ENCODE results near the gene DPPA5. TPM values are rescaled to one million over a fixed set of nuclear protein-coding genes. Genes with fewer than 3 reads are reported as not detected.
"Not testable (repeated sequence)": the region's sequence is repeated elsewhere in the genome, so short reads cannot be mapped to it uniquely, and the experiment has no call there.

Gene DPPA5
- total RNA-seq, 1 donor from 2014 or later = not detected

DNA sequence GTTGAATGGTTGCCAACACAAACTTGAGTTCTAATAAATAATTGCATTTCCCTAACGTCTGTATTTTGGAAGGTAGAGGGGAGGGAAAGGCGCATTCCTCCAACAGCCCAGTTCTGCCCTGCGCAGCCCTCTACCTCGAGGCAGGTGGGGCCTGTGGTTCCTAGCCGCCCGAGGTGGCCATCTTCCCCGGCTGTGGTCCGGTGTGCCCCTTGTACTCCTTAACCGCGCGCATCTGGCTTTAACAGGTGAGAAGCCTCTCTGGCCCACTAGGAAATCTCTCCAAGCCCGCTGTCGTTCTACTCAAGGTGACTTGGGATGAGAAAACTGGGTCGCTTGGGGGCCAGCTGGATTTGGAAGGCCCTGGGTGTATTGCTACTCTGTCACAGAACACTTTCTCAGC, 10.0 kb upstream of the DPPA5 start:
- DNase-seq (ENCODE audit: low spot score) = no peak

DNA sequence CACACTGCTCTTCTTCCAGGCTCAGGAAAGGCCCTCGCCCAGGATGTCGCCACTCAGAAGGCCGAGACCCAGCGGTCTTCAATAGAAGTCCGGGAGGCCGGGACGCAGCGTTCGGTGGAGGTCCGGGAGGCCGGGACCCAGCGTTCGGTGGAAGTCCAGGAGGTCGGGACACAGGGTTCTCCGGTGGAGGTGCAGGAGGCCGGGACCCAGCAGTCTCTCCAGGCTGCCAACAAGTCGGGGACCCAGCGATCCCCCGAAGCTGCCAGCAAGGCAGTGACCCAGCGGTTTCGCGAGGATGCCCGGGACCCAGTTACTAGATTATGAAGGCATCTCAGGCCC, 9.4 kb upstream of the DPPA5 start:
- no peak for DNase-seq (ENCODE audit: low spot score)

DNA sequence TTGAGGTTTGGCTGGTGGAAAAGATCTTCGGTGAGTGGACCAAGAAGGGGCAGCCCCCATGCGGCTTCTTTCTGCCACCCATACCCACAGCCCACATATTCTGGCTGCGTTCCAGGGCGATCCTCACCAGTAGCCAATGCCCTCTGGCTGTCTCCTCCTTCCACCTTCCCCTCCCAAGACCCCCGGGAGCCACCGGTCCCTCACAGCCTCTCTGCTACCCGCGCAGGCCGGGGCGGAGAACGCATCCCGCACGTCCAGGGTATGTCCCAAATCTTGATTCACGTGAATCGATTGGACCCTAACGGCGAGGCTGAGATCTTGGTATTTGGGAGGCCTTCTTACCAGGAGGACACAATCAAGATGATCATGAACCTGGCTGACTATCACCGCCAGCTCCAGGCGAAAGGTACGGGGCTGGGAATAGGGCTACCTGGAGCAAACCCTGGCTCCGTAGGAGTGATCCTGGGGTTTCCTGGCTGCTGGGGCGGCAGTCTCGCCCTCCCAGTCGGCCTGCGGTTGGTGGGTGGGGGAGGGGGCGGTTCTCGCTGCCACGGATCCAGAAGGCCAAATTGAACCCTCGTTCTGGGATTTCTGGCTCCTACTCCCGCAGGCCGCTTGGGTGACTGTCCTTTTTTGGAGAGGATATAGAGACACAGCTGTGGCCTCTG, 8.9 kb upstream of the DPPA5 start:
- no peak for DNase-seq (ENCODE audit: low spot score)

DNA sequence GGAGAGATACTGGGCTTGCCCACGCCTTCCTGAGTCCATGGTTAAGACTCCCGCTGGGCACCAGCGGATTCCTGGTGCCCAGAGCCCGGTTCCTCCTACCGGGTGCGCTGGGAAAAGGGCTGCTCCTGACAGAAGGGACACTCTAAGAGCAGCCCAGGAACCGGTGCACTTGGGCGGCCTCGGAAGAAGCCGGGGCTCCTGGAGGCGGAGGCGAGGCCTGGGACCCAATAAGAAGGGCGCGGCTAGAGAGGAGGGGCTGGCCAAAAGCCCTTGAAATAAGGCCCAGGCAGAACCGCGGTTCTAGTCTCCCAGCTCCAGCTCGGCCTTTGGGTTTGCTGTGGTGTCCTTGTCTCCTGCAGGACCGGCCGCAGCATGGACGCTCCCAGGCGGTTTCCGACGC, 8.3 kb upstream of the DPPA5 start, which contains the start of gene KHDC3L:
TSS of gene KHDC3L (plus strand) at position 301 of the 400 bp plus-strand sequence. CDS start at position 373, 72 bp downstream.
- no peak for DNase-seq (ENCODE audit: low spot score)

DNA sequence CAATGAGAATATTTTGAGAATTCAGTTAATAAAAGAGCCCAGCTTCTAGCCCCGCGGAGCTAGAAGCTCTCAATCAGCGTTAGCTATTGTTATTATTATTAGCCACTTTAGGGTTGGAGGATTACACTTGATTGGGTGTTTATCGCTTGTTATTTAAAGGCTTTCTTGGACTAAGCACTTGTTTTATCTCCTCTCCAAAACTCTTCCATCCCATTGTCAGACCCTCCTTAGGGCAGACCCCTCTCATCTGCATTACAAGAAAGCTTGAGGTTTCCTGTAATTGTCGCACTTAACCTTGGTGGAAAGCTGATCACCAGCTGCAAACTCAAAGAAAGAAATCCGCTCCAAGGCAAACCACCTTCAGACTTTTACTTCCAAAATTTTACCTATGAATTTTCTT, 4.8 kb downstream of the DPPA5 start:
- no peak for DNase-seq (ENCODE audit: low spot score)

DNA sequence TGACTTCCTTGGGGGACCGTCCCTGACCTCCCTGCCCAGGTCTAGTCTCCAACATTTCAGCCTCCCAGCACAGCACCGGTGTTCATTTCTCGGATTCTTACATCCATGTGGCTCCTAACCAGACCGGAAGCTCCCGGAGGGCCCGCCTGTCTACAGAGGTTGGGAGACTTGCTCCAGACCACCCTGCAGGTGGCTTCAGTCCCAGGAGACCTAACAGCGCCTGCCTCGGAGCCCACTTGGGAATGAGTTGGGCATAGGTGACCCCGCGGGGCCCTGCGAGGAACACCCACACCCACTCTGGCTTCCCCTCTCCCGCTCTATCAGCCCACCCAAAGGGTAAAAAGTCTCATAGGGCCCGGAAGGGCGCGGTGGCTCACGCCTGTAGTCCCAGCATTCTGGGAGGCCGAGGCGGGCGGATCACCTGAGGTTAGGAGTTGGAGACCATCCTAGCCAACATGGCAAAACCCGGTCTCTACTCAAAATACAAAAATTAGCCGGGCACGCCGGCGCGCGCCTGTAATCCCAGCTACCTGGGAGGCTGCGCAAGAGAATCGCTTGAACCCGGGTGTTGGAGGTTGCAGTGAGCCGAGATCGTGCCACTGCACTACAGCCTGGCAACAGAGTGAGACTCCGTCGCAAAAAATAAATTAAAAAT, 5.4 kb downstream of the DPPA5 start:
- DNase-seq (ENCODE audit: low spot score) = no peak

DNA sequence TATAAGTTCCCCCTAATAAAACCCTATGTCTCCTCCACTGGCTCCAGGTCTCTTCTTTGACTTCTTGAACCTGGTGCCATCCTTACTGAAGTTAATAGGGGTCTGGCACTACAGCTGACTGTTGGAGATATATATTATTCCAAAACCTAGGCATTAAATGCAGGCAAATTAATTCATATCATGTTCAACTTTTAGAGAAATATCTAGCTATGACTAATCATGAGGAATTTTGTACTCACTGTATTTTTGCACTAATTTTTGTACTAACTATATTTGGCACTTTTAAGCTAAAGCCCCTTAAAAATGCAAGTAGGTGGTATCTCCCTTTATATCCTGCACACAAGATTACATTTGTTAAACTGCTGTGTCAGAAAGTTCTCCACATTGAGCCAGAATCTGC, 10.9 kb downstream of the DPPA5 start:
- no peak for DNase-seq (ENCODE audit: low spot score)

DNA sequence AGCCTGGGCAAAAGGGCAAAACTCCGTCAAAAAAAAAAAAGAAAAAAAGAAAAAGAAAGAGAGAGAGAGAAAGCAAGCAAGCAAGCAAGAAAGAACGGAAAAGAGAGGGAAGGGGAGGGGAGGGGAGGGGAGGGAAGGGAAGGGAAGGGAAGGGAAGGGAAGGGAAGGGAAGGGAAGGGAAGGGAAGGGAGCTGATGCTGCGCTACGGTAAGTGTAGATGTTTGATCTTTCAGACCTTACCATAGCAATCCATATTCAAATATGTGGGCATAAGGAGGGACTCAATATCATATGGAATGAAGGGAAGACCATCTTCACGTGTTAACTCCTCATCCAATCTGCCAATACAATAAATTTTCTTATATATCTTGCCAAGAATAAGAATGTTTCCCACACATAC, 11.9 kb downstream of the DPPA5 start:
- DNase-seq (ENCODE audit: low spot score) = no peak

DNA sequence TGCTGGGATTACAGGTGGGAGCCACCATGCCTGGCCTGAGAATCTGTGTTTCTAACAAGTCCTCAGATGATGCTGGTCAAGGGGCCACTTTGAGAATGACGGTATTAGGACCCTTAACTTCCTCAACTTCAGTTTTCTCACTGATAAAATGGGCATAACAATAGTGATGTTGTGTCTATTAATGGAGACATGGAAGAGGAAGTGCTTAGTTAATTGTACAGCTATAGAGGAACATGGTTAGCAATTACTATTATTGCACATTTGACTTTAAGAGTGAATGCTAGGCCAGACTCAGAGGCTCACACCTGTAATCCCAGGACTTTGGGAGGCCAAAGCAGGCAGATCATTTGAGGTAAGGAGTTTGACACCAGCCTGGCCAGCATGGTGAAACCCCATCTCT, 12.7 kb downstream of the DPPA5 start:
- no peak for DNase-seq (ENCODE audit: low spot score)

DNA sequence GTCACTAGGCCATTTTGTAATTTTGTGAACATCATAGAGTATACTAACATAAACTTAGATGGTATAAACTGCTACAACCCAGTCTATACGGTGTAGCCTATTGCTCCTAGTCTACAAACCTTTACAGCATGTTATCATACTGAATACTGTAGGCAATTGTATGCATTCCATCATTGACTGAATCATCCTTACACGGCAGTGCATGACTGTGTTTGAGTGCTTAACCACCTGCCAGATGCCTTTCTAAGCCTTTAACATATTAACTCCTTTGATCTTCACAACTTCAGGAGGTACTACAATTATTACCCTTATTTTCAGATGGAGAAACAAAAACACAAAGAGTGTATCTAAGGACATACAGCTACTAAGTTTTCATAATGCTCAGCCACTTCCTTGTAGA, 14.0 kb downstream of the DPPA5 start:
- DNase-seq (ENCODE audit: low spot score) = no peak

DNA sequence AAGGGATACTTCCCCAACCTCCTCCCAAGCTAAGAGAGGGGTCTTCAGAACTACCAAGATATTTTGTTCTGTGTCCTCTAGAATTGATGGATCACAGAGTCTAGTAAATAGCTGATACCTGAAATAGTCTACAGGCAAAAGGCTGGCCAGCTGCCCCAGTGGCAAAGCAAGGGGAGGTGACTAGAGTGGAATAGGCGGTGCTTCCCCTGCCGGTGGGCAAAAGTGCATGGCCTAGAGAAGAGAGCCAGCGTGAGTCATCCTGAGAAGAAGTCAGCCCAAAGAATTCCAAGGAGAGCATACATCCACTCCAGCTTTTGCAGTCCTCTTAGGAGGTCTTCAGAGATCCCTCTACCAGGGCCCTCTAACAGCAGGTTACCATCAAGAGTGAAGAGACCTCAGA, 14.7 kb downstream of the DPPA5 start:
- no peak for DNase-seq (ENCODE audit: low spot score)

DNA sequence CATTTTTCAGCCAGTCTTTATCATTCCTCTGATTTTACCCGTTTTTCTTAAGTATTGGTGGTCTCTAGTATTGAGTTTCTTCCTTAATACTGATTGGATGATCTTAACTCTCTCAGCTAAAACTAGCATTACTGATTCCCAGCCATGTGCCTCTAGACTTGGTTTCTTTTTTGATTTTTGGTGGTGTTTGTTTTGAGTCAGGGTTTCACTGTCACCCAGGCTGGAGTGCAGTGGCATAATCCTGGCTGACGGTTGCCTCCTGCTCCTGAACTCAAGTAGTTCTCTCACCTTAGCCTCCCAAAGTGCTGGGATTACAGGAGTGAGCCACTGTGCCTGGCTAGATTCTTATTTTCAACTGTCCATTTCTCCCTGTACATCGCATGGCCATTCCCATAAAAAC, 24.9 kb downstream of the DPPA5 start:
- no peak for DNase-seq (ENCODE audit: low spot score)

DNA sequence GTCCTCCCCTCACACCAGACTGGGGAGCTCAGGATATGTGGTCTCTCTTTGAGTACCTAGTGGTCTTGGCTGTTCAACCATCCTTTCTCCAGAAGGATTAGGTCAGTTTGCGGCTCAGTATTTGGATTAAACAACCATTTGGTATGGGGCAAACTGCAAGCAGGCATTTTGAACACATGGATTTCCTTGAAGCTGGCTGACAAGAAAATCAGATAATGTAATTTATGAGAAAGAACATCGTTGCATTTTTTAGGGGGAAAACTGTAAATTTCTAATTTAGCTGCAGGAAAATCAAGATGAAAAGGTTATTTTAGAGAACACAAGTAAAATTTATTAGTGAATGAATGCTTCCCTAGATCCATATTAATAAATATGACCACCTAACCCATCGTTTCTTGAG, 25.3 kb downstream of the DPPA5 start:
- DNase-seq (ENCODE audit: low spot score) = no peak

DNA sequence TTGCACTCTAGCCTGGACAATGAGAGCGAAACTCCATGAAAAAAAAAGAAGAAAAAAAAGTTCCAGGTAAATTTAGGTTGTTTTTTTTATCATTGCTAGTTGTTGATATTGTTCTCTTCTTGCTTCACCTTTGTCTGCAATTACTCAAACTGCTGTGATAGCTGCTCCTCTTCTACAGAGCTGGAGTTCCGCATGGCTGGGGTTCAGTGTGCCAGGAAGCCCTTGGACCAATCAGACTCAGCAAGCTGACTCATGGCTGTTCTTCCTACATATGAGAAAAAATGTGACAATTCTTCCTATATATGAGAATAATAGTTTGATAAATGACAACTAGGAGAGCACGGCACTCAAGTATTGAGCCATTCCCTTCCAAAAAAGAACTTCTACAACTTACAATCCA, 28.4 kb downstream of the DPPA5 start:
- DNase-seq (ENCODE audit: low spot score) = no peak

DNA sequence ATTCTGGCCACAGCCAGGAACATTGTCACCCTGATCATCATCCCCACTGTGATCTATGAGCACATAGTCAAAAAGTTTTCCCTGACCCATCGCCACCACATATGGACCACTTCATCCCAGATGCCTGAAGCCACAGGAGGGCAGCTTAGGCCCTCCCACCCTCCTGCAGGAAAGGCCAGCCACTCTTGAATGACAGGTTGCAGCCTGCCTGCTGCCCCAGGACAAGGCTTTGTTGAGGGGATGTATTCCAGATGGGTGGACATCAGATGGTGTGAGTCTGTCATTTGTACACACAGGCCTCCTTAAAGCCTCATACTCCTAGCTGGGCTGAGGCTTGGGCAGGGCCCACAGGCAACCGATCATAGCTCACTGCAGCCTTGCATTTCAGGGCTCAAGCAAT, 30.8 kb downstream of the DPPA5 start:
- DNase-seq (ENCODE audit: low spot score) = no peak

DNA sequence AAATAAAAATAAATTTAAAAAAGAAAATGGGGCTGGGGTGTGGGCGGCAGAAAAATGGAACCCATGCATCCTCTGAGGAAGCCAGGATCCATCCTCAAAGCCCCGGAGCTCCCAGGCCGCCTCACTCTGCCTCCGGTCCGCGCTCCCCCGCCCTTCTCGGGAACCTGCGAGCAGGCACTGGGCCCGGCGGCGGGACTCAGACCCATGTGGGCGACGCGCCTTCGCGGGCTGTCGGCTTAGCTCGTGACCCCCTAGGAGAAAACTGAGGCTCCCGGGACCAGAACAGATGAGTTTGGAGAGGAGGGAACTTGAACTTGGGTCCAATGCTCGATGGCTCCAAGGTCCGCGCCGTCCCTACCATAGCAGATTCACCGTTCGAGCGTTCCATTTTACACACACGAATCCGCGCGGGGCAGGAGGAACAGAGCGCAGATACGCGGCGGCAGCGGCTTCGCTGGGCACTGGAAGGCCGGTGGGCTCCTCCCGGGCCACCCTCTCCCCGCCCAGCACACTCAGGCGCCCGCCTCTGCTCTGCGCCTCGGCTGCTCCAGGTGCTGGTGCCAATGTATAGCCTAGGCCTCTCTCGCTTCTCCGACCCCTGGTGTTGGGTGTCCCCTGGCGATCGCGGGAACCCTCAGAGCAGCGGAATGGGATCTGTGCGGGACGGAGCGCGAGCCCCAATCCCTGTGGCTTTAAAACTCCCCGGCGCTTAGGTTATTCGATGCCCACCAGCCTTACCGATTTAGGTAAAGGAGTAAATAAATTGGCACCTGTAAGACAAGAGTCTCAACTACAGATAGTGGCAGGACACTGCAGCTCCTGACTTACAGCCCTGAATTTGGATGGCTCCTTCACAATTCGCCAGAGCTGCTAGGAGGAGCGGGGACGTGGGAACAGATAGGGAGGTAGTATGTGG, 39.2 kb downstream of the DPPA5 start:
- DNase-seq (ENCODE audit: low spot score) = no peak

DNA sequence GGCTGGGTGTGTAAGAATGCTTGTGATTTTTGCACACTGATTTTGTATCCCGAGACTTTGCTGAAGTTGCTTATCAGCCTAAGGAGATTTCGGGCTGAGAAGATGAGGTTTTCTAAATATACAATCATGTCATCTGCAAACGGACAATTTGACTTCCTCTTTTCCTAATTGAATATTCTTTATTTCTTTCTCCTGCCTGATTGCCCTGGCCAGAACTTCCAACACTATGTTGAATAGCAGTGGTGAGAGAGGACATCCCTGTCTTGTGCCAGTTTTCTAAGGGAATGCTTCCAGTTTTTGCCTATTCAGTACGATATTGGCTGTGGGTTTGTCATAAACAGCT, 43.6 kb downstream of the DPPA5 start:
- not testable (repeated sequence) for DNase-seq (ENCODE audit: low spot score)

DNA sequence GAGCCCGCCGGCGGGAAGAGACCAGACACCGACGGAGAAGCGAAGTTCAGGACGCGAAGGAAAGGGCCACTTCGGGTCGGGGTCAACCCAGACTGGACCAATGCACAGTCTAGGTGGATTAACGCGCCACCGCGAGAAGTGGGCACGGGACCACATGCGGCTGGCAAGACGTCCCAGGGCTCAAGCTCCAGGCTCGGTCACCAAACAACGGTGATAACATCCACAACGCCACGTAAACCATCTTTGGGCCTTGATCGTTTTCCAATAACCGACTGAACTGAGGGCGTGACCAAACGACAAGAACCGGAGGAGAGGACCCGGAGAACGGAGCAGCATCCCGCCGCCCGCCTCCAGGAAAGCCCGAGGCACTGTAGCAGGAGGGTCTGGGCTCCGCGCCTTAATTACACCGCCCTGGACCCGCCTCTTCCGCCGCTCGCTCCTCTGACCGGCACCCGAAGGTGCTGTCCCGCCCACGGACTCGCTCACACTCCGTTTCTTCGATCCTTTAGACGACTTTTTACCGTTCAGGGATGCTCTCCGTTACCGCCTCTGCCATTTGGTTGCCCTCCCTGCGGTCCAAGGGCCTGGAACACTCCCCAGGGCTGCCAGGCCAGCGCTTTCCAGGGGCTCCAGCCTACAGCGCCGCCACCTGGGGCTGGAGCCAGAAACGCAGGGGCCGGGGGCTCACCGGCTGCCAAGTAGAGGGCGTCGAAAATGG, 44.1 kb downstream of the DPPA5 start:
- DNase-seq (ENCODE audit: low spot score) = peak; percentile 45

DNA sequence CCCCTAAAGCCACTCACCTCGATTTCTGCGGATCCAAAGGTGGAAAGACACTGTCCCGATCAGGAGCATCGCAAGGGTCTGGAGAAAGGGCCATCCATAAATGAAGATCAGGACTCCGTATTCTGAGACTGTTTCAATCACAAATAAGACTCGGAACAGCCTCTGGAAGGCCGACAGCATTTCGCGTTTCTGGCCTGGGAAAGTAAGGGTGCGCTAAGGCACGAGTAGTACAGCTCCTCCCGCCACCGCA, 44.6 kb downstream of the DPPA5 start:
- DNase-seq (ENCODE audit: low spot score) = no peak

DNA sequence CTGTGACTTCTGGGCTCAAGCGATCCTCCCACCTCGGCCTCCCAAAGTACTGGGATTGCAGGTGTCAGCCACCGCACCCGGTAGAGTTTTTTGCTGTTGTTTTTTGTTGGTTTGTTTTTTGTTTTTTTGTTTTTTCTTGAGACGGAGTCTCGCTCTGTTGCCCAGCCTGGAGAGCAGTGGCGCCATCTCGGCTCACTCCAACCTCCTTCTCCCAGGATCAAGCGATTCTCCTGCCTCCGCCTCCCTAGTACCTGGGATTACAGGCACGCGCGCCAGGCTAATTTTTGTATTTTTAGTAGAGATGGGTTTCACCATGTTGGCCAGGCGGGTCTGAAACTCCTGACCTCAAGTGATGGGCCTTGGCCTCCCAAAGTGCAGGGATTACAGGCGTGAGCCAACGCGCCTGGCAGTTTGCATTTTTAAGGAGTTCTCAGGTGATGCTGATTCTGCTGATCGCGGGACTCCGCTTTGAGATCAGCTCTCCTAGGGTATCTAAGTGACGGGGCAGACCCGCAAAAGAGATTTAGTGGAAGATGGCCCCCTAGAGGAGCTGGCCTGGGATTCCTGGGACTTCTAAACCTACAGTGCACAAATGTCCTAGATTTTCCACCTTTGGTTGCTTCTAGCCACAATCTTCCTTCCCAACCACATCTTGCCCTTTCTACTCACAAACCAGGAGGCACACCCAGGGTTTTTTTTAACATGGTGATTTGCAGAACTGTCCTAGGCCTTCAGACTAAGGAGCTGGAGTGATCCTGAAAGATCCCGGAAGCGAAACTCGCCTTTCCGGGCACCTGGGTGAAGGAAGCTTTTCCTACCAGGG, 45.2 kb downstream of the DPPA5 start:
- no peak for DNase-seq (ENCODE audit: low spot score)

DNA sequence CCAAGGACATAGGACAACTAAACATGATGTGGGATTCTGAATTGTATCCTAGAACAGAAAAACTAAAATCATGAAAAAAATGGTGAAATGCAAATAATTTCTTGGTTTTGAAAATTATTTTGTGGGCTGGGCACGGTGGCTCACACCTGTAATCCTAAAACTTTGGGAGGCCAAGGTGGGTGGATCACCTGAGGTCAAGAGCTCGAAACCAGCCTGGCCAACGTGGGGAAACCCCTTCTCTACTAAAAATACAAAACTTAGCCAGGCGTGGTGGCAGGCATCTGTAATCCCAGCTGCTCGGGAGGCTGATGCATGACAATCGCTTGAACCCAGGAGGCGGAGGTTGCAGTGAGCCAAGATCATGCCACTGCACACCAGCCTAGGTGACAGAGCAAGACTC, 50.3 kb downstream of the DPPA5 start:
- not testable (repeated sequence) for DNase-seq (ENCODE audit: low spot score)

All from mucosa of gallbladder (tissue), 1 donor.